Measurements from ENCODE around the gene COL5A1.

The COL5A1 gene

GRCh38 chr9:134775081-134775951, 133.7 kb downstream of the COL5A1 start:
- DNase-seq, result no peak

DNA sequence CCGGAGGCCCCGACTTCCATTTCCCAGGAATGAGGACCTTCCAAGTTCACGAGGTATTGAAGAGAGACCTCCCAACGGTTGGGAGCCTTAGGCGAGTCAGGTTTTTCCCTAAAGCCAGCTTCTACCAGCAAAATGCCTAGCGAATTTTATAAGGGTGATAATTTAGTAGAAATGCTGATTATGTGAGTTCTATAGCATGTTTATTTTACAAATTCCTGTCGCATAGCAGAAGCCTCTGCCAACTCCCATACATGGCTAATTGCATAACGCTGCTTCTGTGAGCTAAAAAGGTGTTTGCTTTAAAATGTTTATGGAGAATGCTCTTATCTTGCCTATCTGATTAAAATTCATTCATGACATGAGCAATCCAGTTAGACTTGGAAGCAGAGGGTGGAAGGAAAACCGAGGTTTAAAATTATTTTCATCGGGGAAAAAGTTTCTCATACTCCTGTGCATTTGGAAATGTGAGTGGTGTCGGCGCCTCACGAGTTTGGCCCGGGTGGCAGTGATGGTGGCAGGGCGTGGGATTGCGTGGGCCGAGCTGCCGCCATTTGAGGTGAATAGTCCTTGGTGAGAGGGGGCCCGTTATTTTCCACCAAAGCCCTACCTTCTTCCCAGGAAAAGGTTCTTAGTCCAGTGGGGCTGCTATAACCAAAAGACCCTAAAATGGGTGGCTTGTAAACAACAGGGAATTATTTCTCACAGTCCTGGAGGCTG, 134.6 kb downstream of the COL5A1 start:
- DNase-seq, result no peak

DNA sequence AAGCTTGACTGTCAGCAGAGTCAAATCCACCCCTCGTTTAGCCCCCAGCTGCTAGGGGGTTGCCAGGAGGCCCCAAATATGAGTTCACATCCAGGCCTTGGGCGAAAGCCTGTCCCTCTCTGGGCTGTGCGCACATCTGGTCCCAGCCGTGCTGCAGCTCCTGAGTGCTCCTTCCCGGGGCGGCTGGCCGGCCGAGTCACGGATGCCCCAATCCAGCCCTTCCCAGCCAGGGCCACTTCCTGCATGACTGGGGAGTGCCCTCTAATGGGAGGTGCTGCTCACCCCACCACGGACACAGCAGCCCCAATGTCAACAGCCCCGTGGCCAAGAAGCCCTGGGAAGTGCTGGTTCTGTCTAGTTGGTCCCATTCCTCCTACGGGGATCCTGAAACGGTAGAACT, 135.6 kb downstream of the COL5A1 start:
- DNase-seq, result no peak

DNA sequence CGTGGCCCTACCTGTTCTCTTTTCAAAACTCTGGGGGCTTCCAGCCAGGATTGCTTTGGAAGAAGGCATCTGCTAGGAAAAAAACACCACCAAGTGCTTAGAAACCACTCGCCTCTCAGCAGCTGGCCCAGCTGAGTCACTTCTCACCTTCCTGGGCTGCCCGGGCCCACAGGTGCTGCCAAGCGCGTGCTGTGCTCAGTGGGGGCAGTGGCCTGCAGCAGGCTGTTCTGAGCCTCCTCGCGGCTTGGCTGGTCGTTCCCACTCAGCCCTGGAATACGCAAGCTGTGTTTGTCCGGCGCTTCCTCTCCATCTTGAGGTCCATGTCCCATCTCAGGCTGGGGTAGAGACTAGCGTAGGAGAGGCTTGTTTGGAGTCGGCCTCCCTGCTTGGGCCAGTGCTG, 136.6 kb downstream of the COL5A1 start:
- no peak for DNase-seq

DNA sequence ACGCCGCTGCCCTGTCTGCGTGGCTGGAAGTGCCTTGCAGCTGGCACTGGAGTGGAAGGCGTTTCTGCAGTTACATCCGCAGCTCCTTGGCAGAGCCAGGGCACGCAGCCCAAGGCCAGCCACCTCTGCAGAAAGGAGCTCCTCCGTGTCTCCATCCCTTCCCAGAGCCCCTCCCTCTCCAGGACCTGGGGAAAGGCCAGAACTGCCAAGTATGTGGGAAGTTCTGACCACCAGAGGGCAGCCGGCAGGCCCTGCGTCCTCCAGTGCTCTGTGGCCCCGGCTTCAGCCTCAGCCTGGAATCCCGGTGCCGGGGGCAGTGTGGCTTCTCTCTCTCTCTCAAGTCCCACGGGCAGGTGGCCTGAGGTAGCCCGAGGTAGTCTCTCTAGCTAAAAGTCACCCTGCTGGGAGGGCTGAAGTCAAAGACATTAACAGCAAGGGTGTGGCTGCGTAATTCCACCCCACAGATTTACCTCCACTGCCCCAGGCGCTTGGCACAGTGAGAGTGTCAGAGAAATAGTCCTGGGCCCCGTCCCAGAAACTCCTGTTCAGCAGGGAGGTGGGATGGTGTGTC, 137.3 kb downstream of the COL5A1 start:
- DNase-seq, result no peak

DNA sequence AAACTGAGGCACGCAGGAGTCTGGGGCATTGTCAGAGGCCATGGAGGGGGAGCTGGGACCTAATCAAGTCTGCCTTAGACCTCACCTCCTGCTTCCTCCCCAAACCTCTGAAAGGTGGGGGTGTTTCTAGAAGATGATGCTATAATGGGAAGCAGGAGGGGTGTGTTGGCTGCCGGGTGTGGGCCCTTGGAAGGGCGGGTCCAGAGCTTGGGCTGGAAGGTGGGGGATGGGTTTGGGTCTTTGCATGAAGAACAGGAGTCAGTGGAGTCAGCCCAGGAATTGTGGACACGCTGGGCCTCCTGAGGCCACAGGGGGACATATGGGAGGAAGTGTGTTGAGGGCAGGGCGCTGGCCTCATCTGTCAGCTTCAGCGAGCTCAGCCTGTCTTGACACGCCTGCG, 138.0 kb downstream of the COL5A1 start:
- no peak for DNase-seq

GRCh38 chr9:134781591-134782302, 140.1 kb downstream of the COL5A1 start:
- DNase-seq, result no peak

DNA sequence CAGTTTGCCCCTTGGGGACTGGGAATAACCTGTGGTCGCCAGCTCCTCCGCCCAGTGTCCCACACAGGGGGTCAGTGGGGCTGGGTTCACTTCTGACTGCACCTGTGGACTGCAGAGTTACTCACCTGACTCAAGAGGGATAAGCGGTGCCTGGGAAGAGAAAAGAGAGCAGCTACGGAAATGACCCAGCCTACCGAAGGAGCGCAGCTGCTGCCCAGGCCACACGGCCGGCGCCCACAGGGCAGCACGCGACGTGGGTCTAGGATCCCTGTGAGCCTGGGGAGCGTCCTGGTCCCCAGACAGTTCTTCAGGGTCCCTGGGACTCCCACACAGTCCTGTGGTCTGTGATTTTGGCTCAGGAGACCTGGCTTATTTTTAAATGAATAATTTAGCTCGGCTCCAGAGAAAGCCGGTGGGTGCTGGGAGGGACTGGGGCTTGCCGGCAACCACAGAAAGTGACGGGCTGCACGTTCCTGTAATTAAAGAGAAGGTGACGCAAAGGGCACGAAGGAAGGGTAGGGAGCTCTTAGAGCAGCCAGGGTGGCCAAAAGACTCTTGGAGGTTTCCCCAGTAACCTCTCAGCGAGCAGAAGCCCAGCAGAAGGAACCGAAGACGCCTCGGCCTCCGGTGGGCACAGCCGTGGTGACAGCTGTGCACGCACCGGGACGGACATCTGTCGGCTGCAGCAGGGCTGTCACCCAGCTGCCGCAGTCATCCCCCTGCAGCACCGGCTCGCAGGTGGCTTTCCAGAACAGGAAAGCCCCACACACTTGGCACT, 141.5 kb downstream of the COL5A1 start:
- no peak for DNase-seq

DNA sequence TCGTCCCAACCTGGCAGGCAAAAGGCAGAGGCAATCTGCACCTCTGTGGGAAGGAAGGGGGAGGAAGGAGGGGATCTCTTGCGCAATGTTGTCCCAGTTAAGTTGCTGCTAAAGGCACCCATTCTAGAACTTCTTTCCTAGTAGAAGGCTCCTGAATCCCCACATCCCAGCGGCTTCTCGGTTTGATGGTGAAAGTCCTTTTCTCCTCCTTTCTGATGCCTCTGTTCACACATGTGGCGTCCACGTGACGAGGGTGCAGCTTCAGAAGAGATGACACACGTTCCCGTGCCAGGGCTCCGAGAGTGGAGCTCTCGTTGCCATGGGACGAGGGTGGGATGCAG, 142.1 kb downstream of the COL5A1 start:
- no peak for DNase-seq

- DNase-seq, result no peak
These were observed 143.1 kb downstream of the COL5A1 start for GRCh38 chr9:134784577-134785305.

GRCh38 chr9:134785325-134786108, 143.9 kb downstream of the COL5A1 start:
- DNase-seq, result no peak

GRCh38 chr9:134787601-134788531, 146.3 kb downstream of the COL5A1 start:
- no peak for DNase-seq

DNA sequence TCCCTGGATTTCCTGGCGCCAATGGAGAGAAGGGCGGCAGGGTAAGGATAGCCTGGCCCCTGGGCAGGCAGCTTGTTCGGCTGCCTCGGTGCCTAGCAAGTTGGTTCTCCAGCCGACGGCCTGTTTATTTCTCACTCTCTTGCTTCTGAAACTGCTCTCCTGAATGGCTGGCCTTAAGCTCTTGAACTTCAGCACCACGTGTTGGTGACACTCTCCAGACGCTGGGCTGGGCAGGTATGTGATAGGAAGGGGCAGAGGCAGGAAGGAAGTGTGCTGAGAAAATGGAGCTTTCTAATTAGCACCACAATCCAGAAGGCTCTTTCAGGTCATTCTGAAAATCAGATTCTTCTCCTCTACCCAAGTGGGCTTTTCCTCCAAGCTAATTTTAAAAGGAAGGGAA, 147.6 kb downstream of the COL5A1 start:
- DNase-seq, result no peak

DNA sequence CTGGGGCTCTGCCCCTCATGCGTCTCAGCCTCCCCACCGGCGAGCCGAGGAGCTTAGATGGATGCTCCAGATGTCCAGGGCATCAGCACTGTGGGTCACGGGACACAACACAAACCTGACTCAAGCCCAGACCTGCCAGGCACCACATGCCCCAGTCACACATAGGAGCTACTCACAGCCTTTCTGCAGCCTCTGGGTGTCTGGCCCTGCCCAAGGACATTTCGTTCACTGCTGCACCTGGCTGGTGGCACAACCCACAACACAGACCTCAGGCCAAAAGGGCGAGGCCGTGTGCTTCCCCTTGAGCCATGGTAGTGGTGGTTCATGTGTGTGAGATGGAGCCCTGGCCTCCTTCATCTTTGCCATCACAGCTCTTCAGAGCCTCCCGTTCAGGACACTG, 149.4 kb downstream of the COL5A1 start:
- DNase-seq, result no peak

DNA sequence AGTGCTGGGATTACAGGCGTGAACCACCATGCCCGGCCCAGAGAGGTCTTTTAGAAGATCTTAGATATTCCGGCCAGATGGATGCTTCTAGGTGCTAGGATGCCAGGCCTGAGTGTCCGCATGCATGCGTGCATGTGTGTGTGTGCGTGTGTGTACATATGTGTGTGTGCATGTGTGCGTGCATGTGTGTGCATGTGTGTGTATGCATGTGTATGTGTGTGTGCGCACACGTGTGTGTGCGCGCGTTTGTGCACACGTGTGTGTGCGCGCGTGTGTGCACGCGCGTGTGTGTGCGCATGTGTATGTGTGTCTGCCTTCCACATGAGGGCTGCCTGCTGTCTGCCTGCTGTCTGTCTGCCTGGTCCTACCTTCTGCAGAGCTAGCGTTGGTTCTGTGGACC, 151.0 kb downstream of the COL5A1 start:
- DNase-seq, result no peak

- no peak for DNase-seq
These were observed 151.9 kb downstream of the COL5A1 start for GRCh38 chr9:134793288-134794188.

GRCh38 chr9:134794663-134795370, 153.2 kb downstream of the COL5A1 start:
- DNase-seq, result no peak

- DNase-seq, result no peak
These were observed 153.8 kb downstream of the COL5A1 start for GRCh38 chr9:134795446-134795845.

All from NCI-H2081 (cell line).